ENCODE data around the gene CRYZL1. TPM values are rescaled to one million over a fixed set of nuclear protein-coding genes. Genes with fewer than 3 reads are reported as not detected.

CRYZL1 gene
- total RNA-seq, 1 experiment from 2014 or later: 13.5 TPM

GRCh38 chr21:33642896-33643657 is 1.5 kb upstream of the CRYZL1 start:
- Histone ChIP-seq H4K5ac (ENCODE audit: insufficient read length, low read depth, low read length) (no peak overlapping the region), H3K27ac (ENCODE audit: insufficient read length, low read depth, low read length) (no peak overlapping the region), H3K79me2 (ENCODE audit: insufficient read depth, low read length) (peaks cover 35% of the 10 kb centered on the region; the same call in 1 of the 2 replicates), H3K9ac (ENCODE audit: extremely low read depth, insufficient read length, low read length) (peak overlapping the region; percentile 90), H2BK20ac (ENCODE audit: low read depth, low read length, poor library complexity, severe bottlenecking) (no peak overlapping the region), H3K14ac (ENCODE audit: insufficient read depth, low read length) (peak overlapping the region; percentile 89), H3K4me2 (ENCODE audit: insufficient read depth, insufficient read length, low read length) (peak overlapping the region; percentile 95), H2BK15ac (ENCODE audit: low read depth, low read length) (no peak overlapping the region), H3K23ac (ENCODE audit: insufficient read length, low read depth, low read length) (no peak overlapping the region), H3K27me3 (ENCODE audit: insufficient read depth, low read length) (no peaks in the 10 kb centered on the region), H4K91ac (ENCODE audit: insufficient read length, low read depth, low read length) (no peak overlapping the region), H2BK12ac (ENCODE audit: insufficient read length, low read depth, low read length) (no peak overlapping the region), H3K79me1 (ENCODE audit: insufficient read depth, low read depth, low read length, poor library complexity, severe bottlenecking) (peaks cover 2% of the 10 kb centered on the region), H4K8ac (replicated peaks; ENCODE audit: insufficient read length, low read depth, low read length) (no peak overlapping the region), H3K23me2 (ENCODE audit: insufficient read length, low read depth, low read length, poor library complexity, severe bottlenecking) (peaks cover 11% of the 10 kb centered on the region), H3T11ph (ENCODE audit: low read length) (no peak overlapping the region), H2BK120ac (ENCODE audit: low read depth, low read length, poor library complexity, severe bottlenecking) (no peak overlapping the region), H3K9me3 (ENCODE audit: control insufficient read depth, low read depth, low read length) (no peaks in the 10 kb centered on the region), H3K56ac (ENCODE audit: insufficient read length, low read depth, low read length) (no peak overlapping the region), H2AFZ (ENCODE audit: low read length) (no peak overlapping the region), H3K4ac (ENCODE audit: low read depth, low read length) (no peak overlapping the region), H3K4me1 (ENCODE audit: insufficient read depth, low read length) (0 out of 2 replicates have a peak, but pooled peaks cover 4% of the 10 kb centered on the region), H4K20me1 (ENCODE audit: control insufficient read depth, insufficient read depth, insufficient read length) (no peaks in the 10 kb centered on the region), H2BK5ac (ENCODE audit: insufficient read length, low read length) (no peak overlapping the region), H2AK5ac (ENCODE audit: insufficient read length, low read length) (no peak overlapping the region), H3K18ac (ENCODE audit: insufficient read length, low read depth, low read length) (peak overlapping the region; percentile 50)
- no CpG with 5 or more reads among the region's 78 CpGs for WGBS (ENCODE audit: extremely low coverage, insufficient read length, low lambda C conversion rate)
- peak; percentile 42 for DNase-seq
- TF ChIP-seq CTCF (conservative IDR thresholded peaks at IDR 0.05): no peak
- Mint-ChIP-seq H3K27me3 (ENCODE audit: low read depth) (no peaks in the 10 kb centered on the region), H3K36me3 (ENCODE audit: insufficient read depth in 1 of 3, low read depth in 3 of 3) (no peaks in the 10 kb centered on the region; a peak in 1 of 7 replicates), H3K27ac (peak overlapping the region; percentile 58 to 94 (median 93); a peak in 4 of 7 replicates), H3K4me3 (peak overlapping the region; percentile 94 to 97), H3K4me1 (peaks cover 26 to 31% of the 10 kb centered on the region in 2 experiments), H3K9me3 (no peaks in the 10 kb centered on the region)
